Mucosa of gallbladder (tissue), 1 donor: Measurements from ENCODE around the gene ENTREP1. TPM values are rescaled to one million over a fixed set of nuclear protein-coding genes. Genes with fewer than 3 reads are reported as not detected.

ENCODE experiments used
- total RNA-seq: library from RNA; stranded (reverse); gene quantifications from one replicate; pipeline ENCODE4 v1.2.1, GENCODE V29; 2021
- donor health status: DM: no; HTN: no; CAD: no.

Gene ENTREP1
- total RNA-seq, 1 donor from 2014 or later: 10.1 TPM

Other genes with a start within 250 kb of the ENTREP1 start
- 116 TPM for gene TJP2, start 150.9 kb upstream of the ENTREP1 start, total RNA-seq